ENCODE results near the gene TRAF2. TPM values are rescaled to one million over a fixed set of nuclear protein-coding genes. Genes with fewer than 3 reads are reported as not detected.
A peak's percentile ranks its signal among the peaks of the same experiment; 100 is the strongest.
"Not testable (repeated sequence)": the region's sequence is repeated elsewhere in the genome, so short reads cannot be mapped to it uniquely, and the experiment has no call there.

The TRAF2 gene
- 10.1 and 13.7 TPM in 2 replicates for total RNA-seq (2014; rRNA removed; shearing (Covaris generic))

GRCh38 chr9:136885950-136886578 is at the start of gene TRAF2:
Gene TRAF2 (plus strand): TSS chr9:136886516. CDS start chr9:136898741, 12,225 bp downstream.
- peak; percentile 98 for DNase-seq (ENCODE audit: low read depth)

GRCh38 chr9:136837146-136837855 is 49.0 kb upstream of the TRAF2 start:
- no peak for DNase-seq (ENCODE audit: low read depth)

GRCh38 chr9:136837856-136838277 is 48.4 kb upstream of the TRAF2 start:
- DNase-seq (ENCODE audit: low read depth), result not testable (repeated sequence)

- DNase-seq (ENCODE audit: low read depth), result peak; percentile 18
These were observed 47.7 kb upstream of the TRAF2 start for GRCh38 chr9:136838314-136839228.

DNA sequence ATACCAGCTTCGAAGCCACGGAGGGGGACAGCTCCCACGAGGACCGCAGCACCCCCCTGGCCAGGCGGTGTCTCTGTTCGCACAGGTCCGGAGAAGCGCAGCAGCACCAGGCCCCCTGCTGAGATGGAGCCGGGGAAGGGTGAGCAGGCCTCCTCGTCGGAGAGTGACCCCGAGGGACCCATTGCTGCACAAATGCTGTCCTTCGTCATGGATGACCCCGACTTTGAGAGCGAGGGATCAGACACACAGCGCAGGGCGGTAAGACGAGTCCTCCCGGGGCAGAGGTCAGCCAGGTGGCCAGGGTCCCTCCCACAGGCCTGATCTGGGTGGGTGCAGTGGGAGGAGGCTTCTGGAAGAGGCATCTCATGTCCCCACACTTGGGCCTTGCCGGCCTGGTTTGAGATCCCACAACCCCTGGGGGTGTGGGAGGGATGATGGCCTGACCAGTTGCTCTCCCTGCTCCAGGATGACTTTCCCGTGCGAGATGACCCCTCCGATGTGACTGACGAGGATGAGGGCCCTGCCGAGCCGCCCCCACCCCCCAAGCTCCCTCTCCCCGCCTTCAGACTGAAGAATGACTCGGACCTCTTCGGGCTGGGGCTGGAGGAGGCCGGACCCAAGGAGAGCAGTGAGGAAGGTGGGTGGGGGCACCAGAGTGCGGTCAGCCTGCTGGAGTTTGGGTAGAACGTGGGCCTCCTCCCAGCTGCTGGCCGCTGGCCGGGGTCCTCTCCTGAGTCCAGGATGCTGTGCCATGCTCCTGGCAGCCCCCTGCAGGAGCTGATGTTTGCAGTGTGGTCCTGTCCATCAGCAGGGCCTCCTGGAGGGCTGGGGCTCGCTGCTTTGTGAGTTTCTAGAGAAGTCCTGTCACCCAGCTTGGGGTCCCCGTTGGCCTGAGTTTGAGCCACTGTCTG is 46.8 kb upstream of the TRAF2 start:
- no peak for DNase-seq (ENCODE audit: low read depth)

GRCh38 chr9:136840140-136840876 is 46.0 kb upstream of the TRAF2 start:
- no peak for DNase-seq (ENCODE audit: low read depth)

GRCh38 chr9:136840877-136841645 is 45.3 kb upstream of the TRAF2 start:
- DNase-seq (ENCODE audit: low read depth), result peak; percentile 61

- DNase-seq (ENCODE audit: low read depth), result not testable (repeated sequence)
These were observed 44.5 kb upstream of the TRAF2 start for GRCh38 chr9:136841646-136842379.

GRCh38 chr9:136842380-136842948 is 43.9 kb upstream of the TRAF2 start, which contains the start of gene AJM1:
Gene AJM1 (plus strand): TSS chr9:136842478. CDS start chr9:136844415, 1,937 bp downstream.
- peak; percentile 67 for DNase-seq (ENCODE audit: low read depth)

GRCh38 chr9:136843159-136843800 is 43.0 kb upstream of the TRAF2 start:
- DNase-seq (ENCODE audit: low read depth), result not testable (repeated sequence)

GRCh38 chr9:136843801-136844740 is 42.2 kb upstream of the TRAF2 start:
- not testable (repeated sequence) for DNase-seq (ENCODE audit: low read depth)

DNA sequence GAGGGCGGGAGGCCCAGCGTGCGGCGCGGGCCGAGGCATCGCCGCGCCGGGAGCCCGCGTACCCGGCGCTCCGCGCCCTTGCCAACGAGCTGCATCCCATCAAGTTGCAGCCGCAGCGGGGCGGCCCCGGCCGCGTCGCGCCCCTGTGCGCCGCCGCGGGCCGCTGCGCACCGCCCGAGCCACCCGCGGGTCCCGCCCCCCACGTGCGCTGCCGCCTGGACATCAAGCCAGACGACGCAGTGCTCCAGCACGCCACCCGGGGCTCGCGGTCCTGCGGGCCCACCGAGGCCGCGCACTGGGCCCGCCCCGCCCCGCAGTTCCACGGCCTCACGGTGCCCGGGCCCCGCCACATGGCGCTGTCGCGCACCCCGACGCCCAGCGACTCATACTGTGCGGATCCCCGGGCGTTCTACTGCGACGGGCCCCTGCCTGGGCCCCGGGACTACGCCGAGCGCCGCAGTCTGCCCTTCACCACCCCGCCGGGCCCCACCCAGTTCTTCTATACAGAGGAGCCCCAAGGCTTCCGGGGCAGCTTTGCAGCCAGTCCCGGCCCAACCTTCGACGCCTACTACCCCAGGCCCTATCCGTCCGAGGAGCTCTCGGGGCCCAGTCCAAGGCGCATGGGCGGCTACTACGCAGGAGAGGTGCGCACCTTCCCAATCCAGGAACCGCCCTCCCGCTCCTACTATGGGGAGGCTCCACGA is 41.4 kb upstream of the TRAF2 start:
- no peak for DNase-seq (ENCODE audit: low read depth)

DNA sequence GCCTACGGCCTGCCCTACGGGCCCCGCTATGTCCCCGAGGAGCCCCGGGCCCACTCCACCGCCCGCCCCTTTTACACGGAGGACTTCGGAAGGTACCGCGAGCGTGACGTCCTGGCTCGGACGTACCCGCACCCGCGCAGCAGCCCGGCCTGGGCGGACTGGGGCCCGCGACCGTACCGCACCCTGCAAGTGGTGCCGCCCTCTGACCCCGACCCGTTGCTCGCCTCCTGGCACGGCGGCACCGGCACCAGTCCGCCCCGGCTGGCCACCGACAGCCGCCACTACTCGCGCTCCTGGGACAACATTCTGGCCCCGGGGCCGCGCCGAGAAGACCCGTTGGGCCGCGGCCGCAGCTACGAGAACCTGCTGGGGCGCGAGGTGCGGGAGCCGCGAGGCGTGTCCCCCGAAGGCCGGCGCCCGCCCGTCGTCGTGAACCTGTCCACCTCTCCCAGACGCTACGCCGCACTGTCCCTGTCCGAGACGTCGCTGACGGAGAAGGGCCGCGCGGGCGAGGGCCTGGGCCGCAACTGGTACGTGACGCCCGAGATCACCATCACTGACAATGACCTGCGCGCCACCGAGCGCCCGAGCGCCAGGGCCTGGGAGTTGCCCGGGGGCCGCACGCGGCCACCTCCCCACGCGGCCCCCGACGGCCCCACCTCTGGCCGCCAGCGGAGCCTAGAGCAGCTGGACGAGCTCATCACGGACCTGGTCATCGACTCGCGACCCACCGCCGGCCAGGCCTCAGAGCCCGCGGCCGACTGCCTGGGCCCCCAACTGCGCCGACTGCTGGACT is 40.7 kb upstream of the TRAF2 start:
- no peak for DNase-seq (ENCODE audit: low read depth)

- no peak for DNase-seq (ENCODE audit: low read depth)
These were observed 39.8 kb upstream of the TRAF2 start for GRCh38 chr9:136846376-136847087.

All from RPMI7951 (cell line).